Adrenal gland (tissue), 12 donors: ENCODE data around the gene SHISA6. TPM values are rescaled to one million over a fixed set of nuclear protein-coding genes. Genes with fewer than 3 reads are reported as not detected.

Experiments used
- DNase-seq, 7 donors: peaks; one replicate each; pipeline ENCODE4 v3.0.0-alpha.2; 2019 to 2020
- H3K27ac ChIP-seq, 5 donors: fragments of 200-600 bp; sonication (generic) in 4 of 5; 1 replicate in 3 of 5; 2 replicates in 2 of 5; pipeline versions ENCODE4 v1.5.1 to v1.8.0; 2016 to 2020; ENCODE audit warnings: mild to moderate bottlenecking in 1 of 5
- H3K27me3 ChIP-seq: fragments of 200-600 bp; 2 replicates; pipeline ENCODE4 v1.8.0; 2021
- H3K36me3 ChIP-seq, 2 donors: fragments of 200-600 bp; replicated peaks in 1 of 2; 1 replicate in 1 of 2; 2 replicates in 1 of 2; pipeline versions ENCODE4 v1.5.1 to v1.8.0; 2018 to 2022
- H3K4me1 ChIP-seq, 2 donors: fragments of 200-600 bp; replicated peaks in 1 of 2; 1 replicate in 1 of 2; 2 replicates in 1 of 2; pipeline versions ENCODE4 v1.5.1 to v1.8.0; 2018 to 2021
- H3K4me3 ChIP-seq, 4 donors: fragments of 200-600 bp; sonication (generic) in 3 of 4; one replicate each; pipeline ENCODE4 v1.5.1; 2016 to 2018
- H3K9me3 ChIP-seq, 3 donors: fragments of 200-600 bp; sonication (generic) in 1 of 3; replicated peaks in 1 of 3; 1 replicate in 2 of 3; 2 replicates in 1 of 3; pipeline versions ENCODE4 v1.5.1 to v1.8.0; 2016 to 2021
- POLR2A ChIP-seq, 2 donors: fragments of 450-650 bp; IDR thresholded peaks; one replicate each; pipeline ENCODE4 v1.6.1; 2017; ENCODE audit warnings: antibody characterized with exemption in 2 of 2, mild to moderate bottlenecking in 2 of 2, moderate library complexity in 1 of 2
- WGBS, 4 donors: extraction: QIAGEN DNeasy Blood & Tissue Kit in 2 of 4; methylation state at CpG; one replicate each; pipeline versions ENCODE4 v1.1.5 to v1.1.7; 2013 to 2017; 5-methylcytosine and 5-hydroxymethylcytosine counted together
- intact Hi-C, 2 donors: fragments of 100-400 bp; cut with DNase I; formaldehyde crosslinking; loops; one replicate each; pipeline versions ENCODE4 v1.14.1 to v1.15.0; 2022 to 2023
- polyA plus RNA-seq, 3 donors: library from polyadenylated mRNA; stranded (reverse); fragments of 200-250 nt in 2 of 3; fragments of 350-450 nt in 1 of 3; fragmentation: Illumina TruSeq in 1 of 3; extraction: RNeasy Lipid Tissue Mini Kit (QIAGEN cat#74804) in 1 of 3; gene quantifications; one replicate each; pipeline ENCODE4 v1.2.3, GENCODE V29; 2013 to 2014
- total RNA-seq, 9 donors: library from RNA; depleted of rRNA in 4 of 9; stranded (reverse); fragments of >200 nt in 4 of 9; fragments of 120-200 nt in 1 of 9; fragmentation: NEBNext Ultra II Directional in 1 of 9; extraction: Animal tissue kit (Norgen Biotek cat#: 25700) in 1 of 9; gene quantifications; one replicate each; pipeline versions ENCODE4 v1.1.0 to v1.2.4, GENCODE V29; 2013 to 2023
- TF ChIP-seq, protein P1 (sequence below), 6 experiments: fragments of 450-650 bp in 4 of 6; fragments of 200-600 bp in 2 of 6; sonication (generic) in 1 of 6; IDR thresholded peaks; 1 replicate in 5 of 6; 2 replicates in 1 of 6; pipeline versions ENCODE4 v1.5.1 to v1.8.0; 2016 to 2021; ENCODE audit warnings: antibody characterized with exemption in 6 of 6, mild to moderate bottlenecking in 2 of 6, moderate library complexity in 1 of 6
- donor health status: healthy with polysubstance abuse.
- donor health status: Bipolar disorder and iron deficiency.
- donor health status: DM: yes; HTN: yes; CAD: no.
- donor health status: DM: no; HTN: no; CAD: no.
- donor health status: DM: no; HTN: no; CAD: no.
- donor health status: DM: yes; HTN: yes; CAD: no.

Gene SHISA6
- total and polyA plus RNA-seq, 12 donors: 0.09 to 2.0 (median 0.57) TPM

DNA sequence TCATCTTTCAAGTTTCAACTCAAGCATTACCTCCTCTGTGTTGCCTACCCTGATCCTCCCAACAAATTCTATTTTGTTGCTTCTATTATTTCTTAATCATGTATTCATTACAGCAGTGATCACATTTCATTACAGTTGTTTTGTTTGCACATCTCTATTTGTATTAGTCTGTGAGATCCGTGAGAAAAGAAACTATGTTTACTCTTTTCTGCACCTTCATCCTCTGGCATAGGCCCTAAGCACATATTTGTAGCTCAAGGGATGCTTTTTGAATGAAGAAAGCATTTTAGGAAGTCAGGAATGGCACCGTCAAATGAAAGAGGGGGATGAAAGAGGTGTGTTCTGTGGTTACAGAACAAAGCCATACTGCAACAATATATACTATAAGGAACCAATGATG lies 110.5 kb downstream of the SHISA6 start:
- Histone ChIP-seq H3K4me1 (no peaks in the 10 kb centered on the region), H3K4me3 (no peak overlapping the region), H3K36me3 (no peaks in the 10 kb centered on the region), H3K27ac (no peak overlapping the region), H3K9me3 (no peaks in the 10 kb centered on the region), H3K27me3 (no peaks in the 10 kb centered on the region)
- intact Hi-C loops: no loop called here
- 78 to 83% (median 80%) methylated on average over 2 of the region's 2 CpGs for WGBS, 4 donors
- no peak for TF ChIP-seq POLR2A (IDR thresholded peaks at IDR 0.05)
- TF ChIP-seq, protein P1, sequence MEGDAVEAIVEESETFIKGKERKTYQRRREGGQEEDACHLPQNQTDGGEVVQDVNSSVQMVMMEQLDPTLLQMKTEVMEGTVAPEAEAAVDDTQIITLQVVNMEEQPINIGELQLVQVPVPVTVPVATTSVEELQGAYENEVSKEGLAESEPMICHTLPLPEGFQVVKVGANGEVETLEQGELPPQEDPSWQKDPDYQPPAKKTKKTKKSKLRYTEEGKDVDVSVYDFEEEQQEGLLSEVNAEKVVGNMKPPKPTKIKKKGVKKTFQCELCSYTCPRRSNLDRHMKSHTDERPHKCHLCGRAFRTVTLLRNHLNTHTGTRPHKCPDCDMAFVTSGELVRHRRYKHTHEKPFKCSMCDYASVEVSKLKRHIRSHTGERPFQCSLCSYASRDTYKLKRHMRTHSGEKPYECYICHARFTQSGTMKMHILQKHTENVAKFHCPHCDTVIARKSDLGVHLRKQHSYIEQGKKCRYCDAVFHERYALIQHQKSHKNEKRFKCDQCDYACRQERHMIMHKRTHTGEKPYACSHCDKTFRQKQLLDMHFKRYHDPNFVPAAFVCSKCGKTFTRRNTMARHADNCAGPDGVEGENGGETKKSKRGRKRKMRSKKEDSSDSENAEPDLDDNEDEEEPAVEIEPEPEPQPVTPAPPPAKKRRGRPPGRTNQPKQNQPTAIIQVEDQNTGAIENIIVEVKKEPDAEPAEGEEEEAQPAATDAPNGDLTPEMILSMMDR (IDR thresholded peaks at IDR 0.05): no peak
- no peak for DNase-seq

DNA sequence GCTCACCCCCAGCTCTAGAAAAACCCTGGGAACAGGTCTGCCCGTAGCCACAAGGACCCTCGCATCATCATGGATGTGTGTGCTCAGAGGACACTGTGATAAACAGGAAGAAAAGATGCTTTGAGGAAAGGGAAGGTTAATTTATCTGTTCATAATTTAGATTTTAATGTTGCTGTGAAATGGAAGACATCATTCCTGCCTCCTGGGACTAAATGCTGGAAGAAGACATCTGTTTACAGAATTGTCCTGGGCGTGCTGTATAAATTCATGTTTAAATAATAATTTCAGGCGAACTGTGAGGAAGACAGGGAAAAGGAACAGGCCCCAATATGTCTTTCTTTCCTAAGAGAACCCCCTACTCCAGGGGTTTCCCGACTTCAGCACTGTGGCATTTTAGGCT lies 112.6 kb downstream of the SHISA6 start:
- 52 to 78% (median 65%) methylated on average over 5 of the region's 5 CpGs for WGBS, 4 donors
- no peak for DNase-seq
- intact Hi-C loops: no loop called here
- Histone ChIP-seq H3K4me1 (no peaks in the 10 kb centered on the region), H3K4me3 (no peak overlapping the region), H3K9me3 (no peaks in the 10 kb centered on the region), H3K27ac (no peak overlapping the region), H3K27me3 (no peaks in the 10 kb centered on the region), H3K36me3 (no peaks in the 10 kb centered on the region)
- TF ChIP-seq, protein P1 (IDR thresholded peaks at IDR 0.05): no peak
- no peak for TF ChIP-seq POLR2A (IDR thresholded peaks at IDR 0.05)

DNA sequence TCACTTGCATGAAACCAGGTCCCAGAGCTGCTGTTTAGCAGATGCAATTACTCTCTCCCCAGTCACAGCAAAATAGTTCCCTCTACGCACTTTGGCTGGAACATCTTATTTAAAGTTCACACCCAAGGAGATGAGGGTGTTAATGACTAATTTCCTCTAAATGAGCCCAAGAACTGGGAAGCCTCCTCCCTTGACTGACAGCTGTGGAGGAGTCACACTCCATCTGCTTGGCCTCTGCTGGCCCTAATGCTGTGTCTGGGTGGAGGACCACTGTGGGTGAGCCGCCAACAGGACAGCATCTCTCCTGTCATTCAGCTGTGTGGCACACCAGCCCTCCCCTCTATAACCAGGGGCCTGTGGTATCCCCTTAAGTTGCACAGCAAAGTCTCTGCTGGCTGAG lies 115.4 kb downstream of the SHISA6 start:
- H3K27me3 ChIP-seq: no peaks in the 10 kb centered on the region
- H3K4me1 ChIP-seq: no peaks in the 10 kb centered on the region
- WGBS, 4 donors: 75 to 84% (median 75%) methylated on average over 1 to 2 of the region's 2 CpGs
- no peak for DNase-seq
- no peaks in the 10 kb centered on the region for H3K36me3 ChIP-seq
- TF ChIP-seq POLR2A (IDR thresholded peaks at IDR 0.05): no peak
- TF ChIP-seq, protein P1 (IDR thresholded peaks at IDR 0.05): no peak
- H3K9me3 ChIP-seq: no peaks in the 10 kb centered on the region
- no peak overlapping the region for H3K27ac ChIP-seq
- no peak overlapping the region for H3K4me3 ChIP-seq
- intact Hi-C loops: no loop called here

DNA sequence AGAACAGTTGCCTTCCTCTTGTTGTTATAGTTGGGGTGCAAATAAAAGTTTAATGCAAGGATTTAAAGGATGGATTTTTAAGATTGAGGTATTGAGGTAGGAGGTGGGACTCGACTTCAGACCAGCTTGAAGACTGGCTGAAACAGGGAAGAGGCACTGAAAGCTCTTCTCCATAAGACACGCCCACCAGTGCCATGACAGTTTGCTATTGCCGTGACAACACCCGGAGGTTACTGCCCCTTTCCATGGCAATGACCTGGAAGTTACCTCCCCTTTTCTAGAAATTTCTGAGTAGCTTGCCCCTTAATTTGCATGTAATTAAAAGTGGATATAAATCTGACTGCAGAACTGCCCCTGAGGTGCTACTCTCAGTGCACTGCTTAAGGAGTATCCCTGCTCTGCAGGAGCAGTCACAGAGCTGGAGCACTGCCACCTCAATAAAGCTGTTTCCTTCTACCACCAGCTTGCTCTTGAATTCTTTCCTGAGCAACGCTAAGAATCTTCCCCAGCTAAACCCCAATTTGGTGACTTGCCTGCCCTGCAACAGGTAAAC lies 122.6 kb downstream of the SHISA6 start:
- Histone ChIP-seq H3K36me3 (no peaks in the 10 kb centered on the region), H3K27me3 (no peaks in the 10 kb centered on the region), H3K4me3 (no peak overlapping the region), H3K4me1 (no peaks in the 10 kb centered on the region), H3K27ac (no peak overlapping the region), H3K9me3 (no peaks in the 10 kb centered on the region)
- 73 to 89% (median 77%) methylated on average over 5 of the region's 5 CpGs for WGBS, 4 donors
- TF ChIP-seq, protein P1 (IDR thresholded peaks at IDR 0.05): no peak
- intact Hi-C loops: no loop called here
- DNase-seq: no peak
